ENCODE results near the gene MYOM1.
"Not testable (repeated sequence)": the region's sequence is repeated elsewhere in the genome, so short reads cannot be mapped to it uniquely, and the experiment has no call there.

MYOM1 gene

GRCh38 chr18:3029215-3029952 is 190.4 kb downstream of the MYOM1 start:
- DNase-seq (ENCODE audit: low spot score), result no peak

GRCh38 chr18:3028115-3028514 is 191.7 kb downstream of the MYOM1 start:
- DNase-seq (ENCODE audit: low spot score), result not testable (repeated sequence)

GRCh38 chr18:3027370-3027891 is 192.3 kb downstream of the MYOM1 start:
- DNase-seq (ENCODE audit: low spot score), result no peak

GRCh38 chr18:3025544-3025943 is 194.2 kb downstream of the MYOM1 start:
- DNase-seq (ENCODE audit: low spot score), result no peak

GRCh38 chr18:3023603-3024002 is 196.2 kb downstream of the MYOM1 start:
- not testable (repeated sequence) for DNase-seq (ENCODE audit: low spot score)
